Muscle of arm (tissue), 12 donors: Measurements from ENCODE around the gene CELF4. TPM values are rescaled to one million over a fixed set of nuclear protein-coding genes. Genes with fewer than 3 reads are reported as not detected.
"Not testable (repeated sequence)": the region's sequence is repeated elsewhere in the genome, so short reads cannot be mapped to it uniquely, and the experiment has no call there.

Experiments used
- DNase-seq: peaks from one replicate; pipeline ENCODE4 v3.0.0-alpha.2; 2013
- polyA plus RNA-seq, 12 donors: library from polyadenylated mRNA; unstranded; fragments of 120-200 nt; gene quantifications; one replicate each; pipeline ENCODE4 v1.2.1, GENCODE V29; 2013; ENCODE audit not compliant: insufficient read length in 12 of 12

Gene CELF4
- polyA plus RNA-seq, 12 donors = 0.53 to 9.5 (median 1.1) TPM; not detected in 1

GRCh38 chr18:37467002-37467662 lies 98.5 kb downstream of the CELF4 start:
- DNase-seq = no peak

DNA sequence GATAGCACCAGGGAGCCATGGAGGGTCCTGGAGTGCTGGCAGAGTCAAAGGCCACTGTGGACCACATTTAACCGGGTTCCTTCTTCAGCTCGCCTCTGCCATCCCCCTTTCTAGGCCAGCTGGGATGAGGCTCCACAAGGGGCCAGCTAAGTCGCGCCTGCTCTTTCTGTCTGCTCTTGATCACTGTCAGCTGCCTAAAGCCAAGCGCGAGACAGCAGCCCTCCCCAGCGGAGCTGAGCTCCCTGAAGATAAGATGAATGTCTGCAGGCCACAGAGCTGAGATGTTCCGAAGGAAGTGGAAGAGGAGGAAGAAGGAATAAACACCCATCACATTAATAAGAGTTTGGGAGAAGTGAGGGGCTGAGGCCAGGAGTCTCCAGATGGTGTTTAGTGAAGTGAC lies 99.6 kb downstream of the CELF4 start:
- no peak for DNase-seq

DNA sequence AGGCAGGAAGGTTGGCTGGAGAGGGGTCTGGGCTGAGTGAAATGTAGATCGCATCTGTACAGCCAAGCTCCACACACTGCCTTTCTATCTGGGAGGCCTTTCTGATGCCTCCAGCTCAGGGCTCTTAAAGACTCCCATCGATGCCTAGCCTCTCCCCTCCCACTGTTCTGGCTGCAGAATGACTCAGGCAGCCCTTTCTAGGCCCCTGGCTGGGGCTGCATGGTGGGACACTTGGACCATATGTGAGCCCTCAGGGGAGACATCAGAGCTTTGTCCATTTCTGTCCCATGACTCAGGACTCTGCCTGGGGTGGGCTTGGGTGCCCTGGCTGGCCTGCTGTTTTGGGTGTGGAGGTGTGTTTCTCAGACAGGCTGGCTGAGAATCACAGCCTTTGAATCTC lies 101.3 kb downstream of the CELF4 start:
- DNase-seq = no peak

GRCh38 chr18:37461329-37461728 lies 104.3 kb downstream of the CELF4 start:
- not testable (repeated sequence) for DNase-seq

DNA sequence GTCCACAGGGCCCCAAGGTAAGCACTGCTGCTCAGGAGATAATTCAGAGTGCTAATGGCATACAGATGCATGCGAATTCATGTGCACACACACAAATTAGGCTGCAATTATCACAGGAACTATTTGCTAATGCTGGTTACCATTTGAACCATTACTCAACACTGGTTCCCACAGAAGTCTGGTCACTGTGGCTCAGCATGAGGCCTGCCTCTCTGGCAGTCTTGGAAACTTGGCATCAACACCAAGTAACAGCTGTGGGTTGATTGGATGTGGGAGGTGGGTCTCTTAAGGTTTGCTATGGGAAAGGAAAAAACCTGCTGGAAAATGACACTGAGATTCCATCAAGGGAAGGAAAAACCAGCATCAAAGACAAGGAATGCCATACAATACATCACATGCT lies 105.0 kb downstream of the CELF4 start:
- DNase-seq = no peak

DNA sequence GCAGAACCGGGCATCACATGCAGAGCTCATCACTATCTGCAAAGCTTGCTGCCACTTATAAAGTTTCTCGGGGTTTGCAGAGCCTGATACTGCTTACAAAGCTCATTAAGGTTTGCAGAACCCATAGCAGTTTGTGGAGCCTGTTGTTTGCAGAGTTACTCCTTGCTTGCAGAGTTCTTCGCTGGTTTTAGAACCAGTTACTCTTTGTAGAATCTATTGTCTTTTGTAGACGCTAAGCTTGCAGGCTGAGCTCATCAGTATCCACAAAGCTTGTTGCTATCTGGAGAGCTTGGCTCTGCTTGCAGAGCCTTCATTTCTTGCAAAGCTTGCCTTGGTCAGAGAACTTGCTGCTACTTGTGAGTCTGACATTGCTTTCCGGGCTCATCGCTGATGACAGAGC lies 106.9 kb downstream of the CELF4 start:
- DNase-seq = no peak

DNA sequence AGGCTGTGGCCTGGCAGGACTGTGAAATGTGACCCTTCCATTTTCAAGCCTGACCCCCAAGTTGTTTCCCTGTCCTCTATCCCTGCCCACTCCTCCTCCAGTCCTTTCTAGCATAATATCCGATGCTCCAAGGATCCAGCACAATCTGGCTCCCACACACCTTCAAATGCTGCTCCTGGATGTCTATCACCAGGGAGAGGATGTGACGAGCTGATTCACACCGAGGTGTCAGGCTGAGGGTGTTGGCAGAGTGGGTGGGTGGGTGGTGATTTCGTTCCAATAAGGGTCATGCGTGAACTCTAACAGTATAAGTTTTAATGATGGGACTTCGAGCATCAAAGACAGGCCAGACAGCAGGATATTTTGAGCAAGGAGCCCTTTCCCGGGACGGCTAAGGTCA lies 107.8 kb downstream of the CELF4 start:
- no peak for DNase-seq

- DNase-seq = no peak
Measured at GRCh38 chr18:37457341-37457740, 108.3 kb downstream of the CELF4 start.

DNA sequence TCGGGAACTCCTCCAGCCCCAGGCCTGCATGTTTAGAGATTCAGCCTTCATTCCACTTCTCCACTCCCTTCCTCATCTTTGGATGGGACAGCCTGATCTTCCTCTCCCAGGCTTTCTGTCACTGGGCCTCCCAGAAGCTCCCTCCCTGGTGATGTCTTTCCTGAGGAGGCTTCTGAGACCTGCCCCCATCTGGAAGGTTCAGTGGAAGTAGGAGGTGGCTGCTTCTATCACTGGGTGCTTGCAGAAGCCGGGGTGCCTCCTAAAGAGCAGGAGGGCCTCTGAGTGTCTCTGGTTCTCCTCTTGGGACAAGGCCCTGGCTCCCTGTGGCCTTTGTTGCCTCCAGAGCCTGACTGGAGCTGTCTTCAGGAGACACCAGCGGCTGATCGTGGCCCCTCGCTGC lies 108.7 kb downstream of the CELF4 start:
- DNase-seq = no peak

DNA sequence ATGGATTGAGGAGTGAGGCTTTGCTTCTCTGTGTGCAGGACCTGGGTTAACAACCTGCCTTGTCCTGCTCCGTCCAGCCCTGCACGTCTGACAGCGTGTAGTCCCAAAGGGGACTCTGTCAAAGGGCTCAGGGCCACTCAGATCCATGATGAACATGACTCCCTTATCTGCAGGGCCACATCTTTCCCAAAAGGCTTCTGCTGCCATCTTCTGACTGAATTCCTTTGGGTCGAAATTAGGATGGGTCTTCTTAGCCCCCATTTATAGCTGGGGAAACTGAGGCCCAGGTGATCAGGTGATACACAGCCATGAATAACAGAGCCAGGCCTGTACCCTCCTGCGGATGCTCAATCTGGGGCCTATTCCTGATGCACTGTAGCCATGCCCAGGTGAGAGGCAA lies 109.2 kb downstream of the CELF4 start:
- no peak for DNase-seq

- no peak for DNase-seq
Measured at GRCh38 chr18:37453752-37454151, 111.8 kb downstream of the CELF4 start.

DNA sequence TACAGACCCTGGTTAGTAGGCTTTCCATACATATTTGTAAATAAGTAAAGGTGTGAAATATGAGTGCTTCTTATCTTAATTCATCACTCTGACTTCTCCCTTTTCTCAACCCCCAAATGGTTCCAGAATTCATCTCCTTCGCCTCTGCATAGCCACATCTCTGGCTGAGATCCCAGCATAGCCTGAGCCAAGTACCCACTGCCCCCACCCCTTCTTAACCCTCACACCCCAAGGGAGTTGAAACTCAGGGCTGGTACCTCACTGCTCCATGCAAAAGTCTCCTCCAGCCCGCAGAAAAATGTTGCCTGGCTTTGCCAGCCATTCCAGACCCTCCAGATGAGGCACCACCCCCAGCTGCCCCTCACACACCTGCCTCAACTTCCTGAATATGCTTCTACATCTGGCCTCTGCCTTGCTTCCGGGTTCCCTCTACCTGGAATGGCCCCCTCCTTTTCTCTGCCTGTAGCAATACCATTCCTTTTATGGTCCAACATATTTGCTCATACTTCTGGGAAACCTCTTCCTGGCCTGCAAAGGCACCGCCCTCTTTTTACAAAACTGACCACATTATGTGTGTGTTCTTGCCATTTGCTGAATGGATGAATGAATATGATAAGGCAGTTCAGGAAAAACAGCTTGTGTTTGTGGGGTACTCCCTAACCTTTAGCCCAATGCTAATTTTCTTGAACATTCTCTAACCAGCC lies 112.8 kb downstream of the CELF4 start:
- no peak for DNase-seq

- DNase-seq = no peak
Measured at GRCh38 chr18:37452015-37452414, 113.6 kb downstream of the CELF4 start.

- DNase-seq = no peak
Measured at GRCh38 chr18:37451239-37451825, 114.3 kb downstream of the CELF4 start.

DNA sequence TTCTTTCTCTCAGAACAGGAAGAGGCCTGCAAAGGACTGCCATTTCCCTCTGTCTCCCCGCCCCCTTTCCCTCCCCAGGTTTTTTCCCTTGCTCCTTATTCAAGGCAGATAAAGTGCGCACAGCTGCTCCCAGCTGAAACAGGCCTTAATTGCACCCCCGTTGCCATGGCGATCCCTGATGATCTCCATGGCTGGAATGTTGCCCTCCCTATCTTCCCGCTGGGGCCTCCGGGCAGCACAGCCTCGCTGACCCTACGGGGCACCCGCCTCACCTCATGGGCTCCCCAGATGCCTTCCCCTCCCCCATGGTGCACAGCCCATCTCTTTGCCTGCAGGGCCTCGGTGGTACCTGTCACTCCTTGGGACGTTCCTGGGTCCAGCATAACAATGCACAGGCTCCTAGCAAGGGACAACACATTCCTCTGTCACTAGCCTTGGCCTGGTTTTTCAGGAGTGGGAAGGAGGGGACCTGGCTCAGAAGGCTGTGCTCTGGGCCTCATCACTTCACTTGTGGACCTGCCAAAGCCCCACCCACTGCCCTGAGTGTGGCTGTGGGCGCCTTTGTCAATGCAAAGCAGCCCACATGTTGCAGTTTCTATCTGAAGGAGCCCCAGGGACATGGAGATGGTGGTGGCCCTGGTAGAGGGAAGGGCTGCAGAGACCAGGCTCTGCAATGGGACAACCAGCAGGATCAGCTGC lies 115.0 kb downstream of the CELF4 start:
- DNase-seq = no peak

GRCh38 chr18:37449618-37450017 lies 116.0 kb downstream of the CELF4 start:
- DNase-seq = no peak

DNA sequence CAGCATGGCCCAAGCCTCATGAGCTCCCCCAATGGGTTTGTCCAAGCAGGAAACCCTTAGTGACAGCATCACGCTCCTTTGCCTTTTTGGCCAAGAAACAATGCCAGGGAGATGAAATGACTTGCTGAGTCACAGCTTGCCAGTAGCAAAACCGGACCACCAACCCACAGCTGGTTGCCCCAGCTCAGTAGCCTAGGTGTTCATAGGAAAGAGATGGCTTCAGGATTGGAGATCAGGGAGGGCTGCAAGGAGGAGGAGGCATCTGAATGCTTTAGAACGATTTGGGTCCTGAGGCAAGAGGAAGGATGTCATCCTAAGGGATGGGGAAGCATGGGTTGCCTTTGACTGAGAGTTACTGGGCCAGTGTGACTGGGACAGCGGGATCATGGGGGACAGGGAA lies 116.7 kb downstream of the CELF4 start:
- no peak for DNase-seq

- no peak for DNase-seq
Measured at GRCh38 chr18:37447962-37448888, 117.4 kb downstream of the CELF4 start.

DNA sequence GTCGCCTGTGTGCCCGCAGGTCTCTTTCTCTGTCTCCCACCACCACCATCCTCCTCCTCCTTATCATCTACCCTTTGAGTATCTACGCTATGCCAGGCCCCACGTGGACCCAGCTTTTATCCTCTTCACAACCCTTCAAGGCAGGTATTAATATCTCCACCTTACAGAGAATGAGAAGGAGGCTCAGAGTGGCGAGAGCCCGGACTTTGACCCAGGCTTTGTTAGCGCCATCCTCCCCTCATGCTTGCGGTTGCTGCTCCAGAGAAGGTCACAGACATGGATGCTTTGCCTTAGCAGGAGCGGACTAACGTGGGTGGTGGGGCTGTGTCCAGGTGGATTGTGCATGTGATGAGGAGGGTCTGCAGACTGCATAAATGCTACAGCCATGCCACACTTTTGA lies 119.8 kb downstream of the CELF4 start:
- DNase-seq = no peak

DNA sequence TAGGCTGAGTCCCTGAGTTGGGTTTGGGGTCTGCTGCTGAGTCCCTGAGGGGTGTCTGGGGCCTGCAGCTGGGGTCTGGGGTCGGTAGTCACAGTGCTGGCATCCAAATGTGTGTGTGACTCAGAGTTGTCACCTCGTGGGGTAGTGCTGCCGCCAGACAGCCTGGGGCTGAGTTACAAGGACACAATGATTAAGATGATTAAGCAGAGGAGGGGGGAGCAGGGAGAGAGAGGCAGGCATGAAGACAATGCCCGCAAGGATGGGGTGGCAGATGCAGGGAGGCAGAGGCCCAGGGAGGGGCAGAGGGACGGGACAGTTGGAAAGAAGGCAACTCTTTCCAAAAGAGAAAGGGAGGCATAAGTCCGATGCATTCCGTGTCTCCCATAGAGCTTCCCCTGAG lies 120.2 kb downstream of the CELF4 start:
- no peak for DNase-seq

GRCh38 chr18:37443325-37444055 lies 122.1 kb downstream of the CELF4 start:
- DNase-seq = no peak
